CD4-positive, alpha-beta T cell treated with Interferon alpha-2 for 1 hour (primary cell): Measurements from ENCODE around the gene HPCAL1.

Experiments
- DNase-seq, 2 donors: peaks; one replicate each; pipeline ENCODE4 v3.0.0-alpha.2; 2020 to 2022

HPCAL1 gene

DNA sequence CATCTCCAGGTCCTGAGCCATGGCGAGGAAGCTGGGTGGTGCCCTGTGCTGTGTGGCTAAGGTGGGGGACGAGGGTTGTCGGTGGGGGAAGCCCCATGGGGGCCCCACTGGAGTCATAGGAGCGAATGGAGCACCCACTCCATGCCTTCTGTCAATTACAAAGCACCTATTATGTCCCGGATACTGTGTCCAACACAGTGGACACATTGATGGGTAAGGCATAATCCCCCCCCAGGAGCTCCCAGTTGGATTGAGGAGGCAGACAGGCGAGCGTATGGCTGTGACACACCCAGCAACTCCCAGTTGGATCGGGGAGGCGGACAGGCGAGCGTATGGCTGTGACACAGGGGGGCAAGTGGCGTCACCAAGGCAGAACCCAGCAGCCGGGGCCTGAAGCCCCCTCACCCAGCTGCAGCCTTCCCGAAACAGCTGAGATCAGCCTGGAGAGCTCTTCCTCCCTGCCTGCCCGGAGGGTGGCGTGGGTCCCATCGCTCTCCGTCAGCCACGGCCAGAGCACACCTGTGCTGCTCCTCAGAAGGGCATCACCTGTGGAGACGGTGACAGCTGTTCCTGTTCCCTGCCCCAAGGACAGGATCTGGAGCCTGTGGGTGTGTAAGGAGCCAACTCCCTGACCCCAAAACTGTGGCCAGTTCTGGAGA, 69.6 kb downstream of the HPCAL1 start:
- DNase-seq: no peak

DNA sequence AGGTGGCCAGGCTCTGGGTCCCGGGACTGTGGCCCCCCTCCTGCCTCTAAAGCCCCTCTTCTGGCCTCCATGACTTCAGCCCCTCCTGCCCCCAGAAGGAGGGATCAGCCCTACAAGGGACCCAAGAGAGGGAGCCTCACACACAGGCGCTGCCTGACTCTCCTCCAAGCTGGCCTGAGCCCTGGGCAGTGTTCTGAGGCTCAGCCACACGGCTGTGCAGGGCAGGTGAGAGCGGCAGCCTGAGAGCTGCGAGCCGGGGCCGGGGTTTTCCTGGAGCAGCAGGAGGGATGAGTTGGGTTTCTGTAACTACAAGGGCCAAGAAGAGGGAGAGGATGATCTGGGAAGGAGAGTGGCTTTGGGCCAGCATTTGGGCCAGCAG, 70.1 kb downstream of the HPCAL1 start:
- DNase-seq: no peak

DNA sequence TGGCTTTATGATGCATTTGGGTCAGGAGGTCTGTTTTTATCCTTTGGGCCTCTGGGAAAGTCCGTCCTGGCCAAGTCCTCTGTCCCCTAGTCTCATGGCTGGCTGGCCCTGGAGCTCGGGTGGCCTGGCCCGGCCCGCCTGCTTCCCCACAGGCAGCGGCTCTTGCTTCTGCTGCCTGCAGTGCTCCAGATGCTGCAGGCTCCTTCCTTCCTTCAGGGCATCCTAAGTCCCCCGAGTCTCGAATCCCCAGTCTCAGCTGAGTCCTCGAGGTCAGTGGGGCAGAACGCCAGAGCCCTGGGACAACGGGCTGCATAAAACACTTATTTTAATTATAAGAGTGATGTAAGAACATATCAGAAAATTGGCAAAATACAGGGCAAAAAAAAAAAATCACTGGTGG, 71.2 kb downstream of the HPCAL1 start:
- DNase-seq: no peak

DNA sequence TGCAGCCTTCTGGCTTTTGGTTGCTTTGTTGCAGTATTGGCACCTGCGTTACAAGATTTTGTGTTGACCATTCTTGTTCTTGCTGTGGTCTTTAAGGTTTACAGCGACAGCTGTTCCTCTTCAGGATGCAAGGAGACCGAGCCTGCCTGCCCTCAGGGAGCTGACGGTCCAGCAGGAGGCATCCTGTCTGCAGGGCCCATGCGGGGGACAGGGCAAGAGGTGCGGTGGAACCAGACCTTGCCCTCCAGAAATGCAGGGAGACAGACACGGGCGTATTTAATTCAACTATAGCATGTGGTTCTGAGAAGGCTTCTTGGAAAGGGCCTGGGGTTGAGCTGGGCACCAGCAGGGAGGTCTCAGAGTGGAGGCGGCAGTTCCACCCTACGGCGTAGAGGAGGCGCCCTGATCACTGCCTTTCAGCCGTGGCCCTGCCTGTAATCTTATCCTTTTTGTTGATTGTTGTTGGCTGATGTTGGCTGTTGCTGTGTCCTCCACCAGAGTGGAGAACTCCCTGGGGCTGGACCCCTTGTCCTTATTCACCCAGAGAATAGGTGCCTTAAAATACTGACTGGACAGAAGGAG, 71.7 kb downstream of the HPCAL1 start:
- no peak for DNase-seq

DNA sequence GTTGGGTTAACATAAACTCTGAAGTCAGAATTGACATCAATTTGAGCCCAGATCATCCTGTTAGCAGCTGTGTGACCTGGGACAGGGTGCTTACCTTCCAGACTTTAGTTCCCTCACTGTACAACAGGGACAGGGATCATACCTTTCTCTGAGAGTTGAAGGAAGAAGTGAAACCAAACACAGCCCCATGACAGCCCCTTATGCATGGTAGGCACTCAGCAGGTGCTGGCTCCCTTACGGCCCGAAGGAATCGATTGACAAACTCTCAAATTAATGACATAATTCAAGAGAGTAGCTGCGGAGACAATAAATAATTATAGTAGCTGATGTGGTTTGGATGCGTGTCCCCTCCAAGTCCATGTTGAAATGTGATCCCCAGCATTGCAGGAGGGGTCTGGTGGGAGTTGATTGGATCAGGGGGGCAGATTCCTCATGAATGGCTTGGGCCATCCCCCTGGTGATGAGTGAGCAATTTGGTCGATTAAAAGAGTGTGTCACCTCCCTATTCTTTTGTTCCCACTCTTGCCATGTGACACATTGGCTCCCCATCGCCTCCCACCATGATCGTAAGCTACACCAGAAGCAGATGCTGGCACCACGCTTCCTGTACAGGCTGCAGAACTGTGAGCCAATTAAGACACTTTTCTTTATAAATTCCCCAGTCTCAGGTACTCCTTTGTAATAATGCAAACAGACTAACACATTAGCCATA, 73.0 kb downstream of the HPCAL1 start:
- DNase-seq: peak in 1 of 2 donors; percentile 23

DNA sequence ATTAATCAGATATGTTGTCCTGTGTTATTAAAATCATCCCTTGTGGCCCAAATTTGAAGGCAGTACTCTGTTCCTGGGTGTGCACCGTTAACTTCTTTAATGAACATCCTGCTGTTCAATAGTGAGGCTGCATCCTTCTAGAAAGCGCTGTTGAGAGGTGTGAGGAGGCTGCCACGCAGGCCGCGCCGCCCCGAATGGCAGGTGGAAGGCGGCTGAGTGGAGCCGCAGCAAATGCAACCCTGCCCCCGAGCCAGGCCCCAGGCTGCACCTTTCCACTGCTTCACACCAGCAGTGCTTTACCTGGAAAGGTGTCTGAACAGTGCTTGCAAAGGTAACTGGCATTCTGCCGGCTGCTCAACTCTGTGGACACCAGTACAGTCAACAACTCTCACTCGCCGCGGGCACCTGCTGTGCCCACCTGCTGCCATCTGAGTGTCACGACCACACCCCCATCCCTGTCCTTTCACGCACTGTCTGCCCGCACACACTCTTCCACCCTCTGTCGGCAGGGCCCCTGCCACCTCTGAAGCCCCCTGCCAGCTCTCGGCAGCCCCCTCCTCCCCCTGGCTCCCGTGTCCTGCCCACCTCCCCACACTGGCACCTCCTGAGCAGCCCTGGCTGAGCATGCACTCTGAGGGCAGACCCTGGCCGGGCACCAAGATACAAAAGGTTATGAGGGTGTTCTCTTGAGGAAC, 74.5 kb downstream of the HPCAL1 start:
- DNase-seq: no peak

DNA sequence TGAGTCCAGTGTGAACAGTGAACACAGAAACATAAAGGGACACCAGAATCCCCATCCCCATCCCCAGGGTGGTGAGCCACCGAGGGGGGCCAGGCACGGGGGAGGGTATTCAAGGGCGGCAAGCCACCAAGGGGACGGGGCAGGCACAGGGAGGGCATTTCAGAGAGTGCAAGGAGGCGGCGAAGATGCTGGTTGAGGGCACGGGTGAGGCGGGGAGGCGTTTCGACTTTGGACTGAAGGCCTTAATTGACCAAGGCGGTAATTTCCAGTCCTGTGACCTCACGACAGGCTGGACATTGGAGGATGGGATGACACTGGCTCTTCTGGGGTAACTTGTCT, 75.0 kb downstream of the HPCAL1 start:
- no peak for DNase-seq

DNA sequence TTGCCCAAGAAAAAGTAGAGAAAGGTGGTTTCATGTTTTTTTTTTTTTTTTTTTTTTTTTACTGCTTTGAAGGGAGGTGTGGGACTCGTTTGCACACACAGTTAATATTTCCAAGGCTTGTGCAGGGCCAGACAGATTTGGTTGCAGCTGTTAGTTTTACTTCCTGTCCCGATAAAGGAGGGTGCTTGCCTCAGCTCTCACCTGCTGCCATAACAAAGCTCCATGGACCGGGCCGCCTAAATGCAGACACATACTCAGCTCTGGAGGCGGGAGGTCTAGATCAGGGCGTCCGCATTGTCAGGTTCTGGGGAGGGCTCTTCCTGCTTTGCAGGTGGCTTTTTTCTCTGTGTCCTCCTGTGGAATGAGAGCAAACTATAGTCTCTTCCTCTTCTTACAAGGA, 75.5 kb downstream of the HPCAL1 start:
- DNase-seq: peak in 1 of 2 donors; percentile 46

DNA sequence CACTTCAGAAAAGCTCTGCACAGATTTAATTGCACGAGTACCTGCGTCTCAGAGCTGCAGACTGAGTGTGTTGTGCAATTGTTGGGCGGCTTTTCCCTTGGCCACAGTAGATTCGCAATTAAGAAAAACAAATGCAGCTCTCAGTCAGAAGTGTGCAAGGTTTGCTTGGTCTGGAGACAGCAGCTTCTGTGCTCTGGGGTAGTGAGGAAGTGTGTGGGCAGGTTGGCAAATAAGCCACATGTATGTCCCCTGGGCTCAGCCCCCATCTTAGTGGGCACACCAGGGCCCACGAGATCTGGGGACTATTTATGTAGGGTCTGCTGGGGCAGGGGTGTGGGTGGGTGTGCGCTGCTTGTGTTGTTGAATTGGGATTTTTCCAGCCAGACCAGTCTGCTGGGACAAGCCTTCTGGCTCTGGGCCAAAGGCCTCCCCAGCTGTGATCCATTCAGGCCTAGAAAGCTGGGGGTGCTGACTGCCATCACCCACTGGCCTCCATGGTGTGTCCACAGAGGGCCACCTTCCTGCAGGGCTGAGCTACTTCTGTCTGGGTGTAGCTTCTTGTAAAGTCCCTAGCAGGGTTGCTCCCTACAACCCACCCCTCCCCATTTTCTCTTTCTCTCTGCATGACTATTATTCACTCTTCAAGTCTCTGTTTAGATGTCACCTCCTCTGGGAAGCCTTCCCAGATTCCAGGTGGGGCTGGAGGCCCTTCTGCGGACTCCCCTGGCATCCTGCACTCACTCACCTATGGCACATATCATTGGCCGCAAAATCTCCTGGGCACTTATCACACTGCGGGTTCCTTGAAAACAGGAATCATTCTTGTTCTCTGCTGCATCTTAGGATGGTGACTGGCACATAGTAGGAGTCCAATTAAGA, 77.6 kb downstream of the HPCAL1 start:
- DNase-seq: no peak

DNA sequence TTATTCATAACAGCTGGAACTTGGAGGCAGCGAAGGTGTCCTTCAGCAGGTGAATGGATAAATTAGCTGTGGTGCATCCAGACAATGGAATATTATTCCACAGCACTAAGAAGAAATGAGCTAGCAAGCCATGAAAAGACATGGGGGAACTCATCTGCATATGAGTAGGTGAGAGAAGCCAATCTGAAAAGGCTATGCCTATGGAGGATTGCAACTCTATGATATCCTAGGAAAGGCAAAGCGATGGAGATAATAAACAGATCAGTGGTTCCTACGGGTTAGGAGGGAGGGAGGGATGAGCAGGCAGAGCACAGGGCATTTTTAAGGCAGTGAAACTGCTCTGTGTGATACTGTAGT, 79.3 kb downstream of the HPCAL1 start:
- DNase-seq: no peak

DNA sequence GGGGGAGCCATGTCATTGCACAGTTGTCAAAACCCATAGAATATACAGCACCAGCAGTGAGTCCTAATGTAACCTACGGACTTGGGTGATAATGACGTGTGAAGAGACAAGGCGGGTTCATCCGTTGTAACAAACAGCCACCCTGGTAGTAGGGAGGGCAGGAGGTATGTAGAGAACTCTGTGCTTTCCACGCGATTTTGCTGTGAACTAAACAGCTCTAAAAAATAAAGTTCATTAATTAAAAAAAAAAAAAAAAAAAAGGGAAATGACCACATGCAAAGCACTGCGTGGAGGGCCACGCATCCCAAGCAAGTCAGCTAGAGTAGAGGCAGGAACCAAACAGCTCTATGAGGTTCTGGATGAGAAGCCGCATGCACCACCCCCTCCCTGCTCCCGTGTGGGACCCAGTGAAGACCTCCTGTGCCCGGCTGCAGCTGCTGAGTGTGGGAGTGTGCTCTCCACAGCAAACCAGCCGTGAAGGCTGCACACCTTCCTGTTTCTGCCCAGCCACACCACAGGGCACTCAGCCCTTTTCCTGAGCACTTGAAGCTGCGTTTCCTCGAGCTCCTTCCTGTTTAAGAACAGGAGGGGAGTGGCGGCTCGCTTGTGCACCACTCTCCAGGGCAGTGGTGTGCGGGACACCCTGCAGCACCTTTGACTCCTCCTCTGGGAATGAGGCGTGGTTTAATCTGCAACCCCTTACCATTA, 79.8 kb downstream of the HPCAL1 start:
- DNase-seq: peak; percentile 52 to 57

DNA sequence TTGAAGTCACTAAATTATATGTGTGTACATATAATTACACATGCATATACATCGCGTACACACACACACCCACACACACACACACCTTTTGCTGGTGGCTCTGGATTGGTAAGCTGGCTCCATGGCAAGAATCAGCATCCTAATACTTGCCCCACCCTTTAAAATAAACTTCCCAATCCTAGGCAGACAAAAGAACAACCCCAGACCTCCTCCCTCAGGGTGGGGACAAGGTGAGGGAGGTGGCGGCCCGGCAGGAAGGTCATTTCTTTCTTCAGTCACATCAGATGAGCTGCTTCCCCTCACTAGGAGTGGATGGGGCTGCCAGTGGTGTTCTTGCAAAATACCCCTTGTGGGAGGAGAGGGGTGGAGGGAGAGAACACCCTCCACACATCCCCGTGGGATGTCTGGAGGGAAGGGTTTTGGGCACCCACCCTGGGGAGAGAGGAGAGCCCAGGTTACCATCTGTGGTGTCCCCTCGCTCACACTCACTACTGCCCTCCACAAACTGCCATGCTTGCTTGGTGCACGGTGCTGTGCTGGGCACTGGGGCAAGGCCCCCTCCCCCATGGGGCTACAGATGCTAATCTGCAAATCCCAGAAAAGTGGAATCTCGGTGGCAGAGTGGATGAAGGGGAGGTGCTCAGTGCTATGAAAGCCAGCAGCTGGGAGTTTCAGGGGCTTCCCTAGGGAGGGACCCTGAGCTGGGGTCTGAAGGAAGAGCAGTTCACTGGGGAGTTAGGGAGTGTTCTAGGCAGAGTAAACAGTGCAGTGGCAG, 81.4 kb downstream of the HPCAL1 start:
- DNase-seq: no peak

DNA sequence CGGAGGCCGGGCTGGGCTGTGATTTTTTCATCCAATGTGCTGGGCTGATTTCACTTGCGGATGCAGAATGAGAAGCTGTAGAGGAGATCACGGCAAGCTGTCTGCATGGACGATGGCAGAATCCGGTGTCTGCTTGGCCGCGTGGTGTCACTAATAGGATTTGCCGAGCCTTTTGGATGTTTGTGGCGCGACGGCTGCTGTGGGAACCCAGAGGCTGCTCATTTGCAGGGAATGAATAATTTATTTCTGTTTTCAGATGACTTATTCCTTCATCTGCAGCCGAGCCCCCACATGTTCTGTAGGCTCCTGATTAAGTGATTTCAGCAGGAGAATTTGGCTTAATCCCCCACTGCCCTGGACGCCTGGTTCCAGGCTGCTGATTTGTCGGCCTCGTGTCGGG, 82.8 kb downstream of the HPCAL1 start:
- DNase-seq: no peak

DNA sequence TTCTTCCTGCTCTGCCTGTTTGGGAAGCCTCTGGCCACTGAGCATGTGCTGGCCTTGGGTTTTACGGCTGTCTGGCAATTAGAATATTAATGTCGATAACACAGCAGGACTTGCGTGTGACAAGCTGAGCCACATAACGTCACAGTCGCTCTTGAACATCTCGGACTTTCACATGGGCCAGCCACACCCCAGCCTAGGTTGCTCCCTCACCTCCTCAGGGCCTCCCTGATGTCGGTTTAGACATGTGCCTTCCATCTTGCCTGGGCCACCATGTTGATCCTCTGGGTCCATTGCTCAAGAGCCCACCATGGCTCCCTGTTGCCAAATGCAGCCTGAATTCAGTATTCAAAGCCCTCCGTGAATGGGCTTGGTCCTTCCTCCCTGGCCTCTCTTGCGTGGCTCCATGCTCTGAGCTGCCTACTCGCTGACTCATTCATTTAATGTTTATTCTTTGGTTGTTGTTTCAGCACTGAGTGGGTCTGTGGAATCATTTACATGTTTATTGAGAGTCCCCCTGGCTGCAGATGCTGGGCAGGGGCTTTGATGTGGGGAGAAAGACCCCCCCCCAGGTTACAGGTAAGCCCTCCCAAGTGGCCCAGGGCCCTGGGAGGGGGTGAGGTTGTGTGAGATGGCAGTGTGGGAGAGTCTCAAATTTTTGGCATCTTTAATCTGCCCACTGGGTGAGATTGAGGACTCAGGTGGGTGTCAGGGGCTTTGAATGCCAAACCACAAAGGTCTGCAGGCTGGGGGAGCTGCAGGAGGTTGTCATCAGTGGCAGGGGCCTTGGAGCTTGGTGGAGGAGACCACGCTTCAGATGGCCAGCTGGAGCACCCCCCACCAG, 83.4 kb downstream of the HPCAL1 start:
- DNase-seq: no peak

DNA sequence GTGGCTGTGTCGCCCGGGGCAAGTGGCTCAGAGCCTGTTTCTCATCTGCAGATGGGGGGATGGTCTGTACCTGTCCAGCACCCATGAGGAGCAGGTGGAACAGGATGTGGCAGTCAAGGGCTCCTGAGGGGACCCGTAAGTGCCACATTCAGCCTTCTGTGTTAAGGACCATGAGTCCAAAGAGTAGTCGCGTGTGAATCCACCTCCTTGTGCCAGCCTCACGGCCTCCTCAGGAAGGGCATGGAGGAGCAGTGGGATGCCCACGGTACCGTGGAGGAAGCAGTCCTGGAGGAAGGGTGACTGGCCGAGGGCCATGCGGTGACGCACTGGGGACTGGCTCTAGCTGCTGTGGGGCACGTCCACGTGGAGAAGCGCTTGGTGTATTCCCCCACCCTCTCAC, 84.3 kb downstream of the HPCAL1 start:
- DNase-seq: no peak

DNA sequence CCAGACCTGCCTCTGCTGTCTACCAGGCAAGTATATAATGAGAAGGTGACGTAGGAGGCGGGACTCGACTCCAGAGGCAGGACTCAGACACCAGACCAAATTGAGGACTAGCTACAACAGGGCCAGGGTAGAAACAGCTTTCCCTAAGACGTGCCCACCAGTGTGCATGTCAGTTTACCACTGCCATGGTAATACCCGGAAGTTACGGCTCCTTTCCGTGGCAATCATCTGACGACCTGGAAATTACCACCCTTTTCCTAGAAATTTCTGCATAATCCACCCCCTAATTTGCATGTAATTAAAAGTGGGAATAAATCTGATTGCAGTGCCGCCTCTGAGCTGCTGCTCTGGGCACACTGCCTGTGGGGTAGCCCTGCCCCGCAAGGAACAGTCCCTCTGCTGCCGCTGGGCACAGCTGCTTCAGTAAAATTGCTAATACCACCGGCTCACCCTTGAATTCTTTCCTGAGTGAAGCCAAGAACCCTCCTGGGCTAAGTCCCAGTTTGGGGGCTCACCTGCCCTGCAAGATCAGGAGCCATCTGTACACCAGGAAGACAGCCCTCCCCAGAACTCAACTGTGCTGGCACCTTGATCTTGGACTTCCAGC, 86.4 kb downstream of the HPCAL1 start:
- DNase-seq: no peak

DNA sequence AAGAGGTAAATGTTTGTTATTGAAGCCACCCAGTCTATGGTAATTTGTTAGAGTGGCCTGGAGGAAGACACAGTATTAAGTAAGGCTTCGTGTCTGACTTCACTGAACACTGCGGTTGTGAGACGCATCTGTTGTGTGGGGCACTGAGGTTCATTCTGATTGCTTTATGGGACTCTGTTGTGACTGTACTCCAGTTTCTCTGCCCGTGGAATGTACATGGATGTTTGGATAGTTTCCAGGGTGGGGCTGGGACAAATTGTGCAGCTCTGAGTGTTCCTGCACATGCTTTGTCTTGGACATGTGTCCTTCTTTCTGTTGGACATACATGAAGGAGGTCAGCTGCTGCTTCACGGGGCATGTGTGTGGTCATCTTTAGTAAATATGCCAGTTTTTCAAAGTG, 86.9 kb downstream of the HPCAL1 start:
- DNase-seq: no peak

DNA sequence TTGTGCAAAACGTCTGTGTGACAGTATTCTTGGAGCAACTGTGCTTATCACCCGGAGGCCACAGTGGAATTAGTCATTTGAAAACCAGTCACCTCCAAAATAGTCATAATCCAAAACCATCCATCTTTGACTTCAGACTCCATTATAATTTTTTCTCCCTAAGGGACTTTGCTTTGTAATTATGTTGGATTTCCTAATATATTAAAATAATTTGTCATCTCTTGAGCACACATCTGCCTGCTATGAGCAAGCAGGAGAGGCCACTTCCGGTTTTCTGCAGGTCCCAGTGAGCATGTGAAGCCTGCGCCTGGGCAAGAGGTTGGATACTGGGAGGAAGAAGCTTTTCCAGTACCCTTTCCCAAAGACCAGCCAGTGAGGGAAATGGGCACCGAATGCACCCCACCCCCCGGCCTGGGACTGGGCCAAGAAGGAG, 87.7 kb downstream of the HPCAL1 start:
- DNase-seq: no peak

DNA sequence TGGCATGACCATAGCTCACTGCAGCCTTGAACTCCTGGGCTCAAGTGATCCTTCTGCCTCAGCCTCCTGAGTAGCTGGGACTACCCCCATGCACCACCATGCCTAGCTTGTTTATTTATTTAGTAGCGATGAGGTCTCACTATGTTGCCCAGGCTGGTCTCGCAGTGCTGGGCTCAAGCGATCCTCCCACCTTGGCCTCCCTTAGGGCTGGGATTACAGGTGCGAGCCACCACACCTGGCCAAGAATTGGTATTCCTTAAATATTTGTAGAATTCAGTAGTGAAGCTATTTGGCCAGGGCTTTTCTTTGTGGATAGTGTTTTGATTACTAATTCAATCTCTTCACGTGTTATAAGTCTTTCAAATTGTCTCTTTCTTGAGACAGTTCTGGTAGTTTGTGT, 89.4 kb downstream of the HPCAL1 start:
- DNase-seq: no peak

DNA sequence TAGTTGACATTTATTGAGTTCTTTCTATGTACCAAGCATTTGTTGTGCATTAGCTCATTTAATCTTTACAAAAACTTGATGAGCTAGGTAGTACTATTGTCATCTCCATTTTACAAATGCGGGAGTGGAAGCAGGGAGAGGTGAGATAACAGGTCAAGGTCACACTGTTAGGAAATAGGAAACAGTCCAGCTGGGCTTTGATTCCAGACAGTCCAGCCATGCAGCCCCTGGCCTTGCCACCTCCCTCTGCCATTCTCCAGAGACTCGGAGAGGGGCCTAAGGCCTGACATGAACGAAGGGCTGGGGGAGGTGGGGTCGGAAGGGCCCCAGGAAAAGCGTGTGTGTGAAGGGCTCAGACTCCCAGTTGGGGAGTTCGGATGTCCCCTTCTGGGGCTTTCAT, 89.8 kb downstream of the HPCAL1 start:
- no peak for DNase-seq
